ENCODE data around the gene PUSL1.
A peak's percentile ranks its signal among the peaks of the same experiment; 100 is the strongest.

PUSL1 gene

GRCh38 chr1:1325288-1326074, 17.1 kb downstream of the PUSL1 start:
- no peak for ATAC-seq

GRCh38 chr1:1326075-1326605, 17.7 kb downstream of the PUSL1 start:
- no peak for ATAC-seq

GRCh38 chr1:1327291-1327690, 18.9 kb downstream of the PUSL1 start:
- ATAC-seq: no peak

GRCh38 chr1:1328254-1328653, 19.9 kb downstream of the PUSL1 start:
- ATAC-seq: no peak

GRCh38 chr1:1329304-1330210, 21.2 kb downstream of the PUSL1 start:
- no peak for ATAC-seq

- no peak for ATAC-seq
These were observed 22.1 kb downstream of the PUSL1 start for GRCh38 chr1:1330366-1331067.

GRCh38 chr1:1331068-1331965, 22.9 kb downstream of the PUSL1 start, which contains the start of gene TAS1R3:
TAS1R3 (plus strand) TSS chr1:1331280; CDS start chr1:1331346, 66 bp downstream.
- ATAC-seq: no peak

GRCh38 chr1:1332031-1332755, 23.8 kb downstream of the PUSL1 start:
- no peak for ATAC-seq

- no peak for ATAC-seq
These were observed 24.5 kb downstream of the PUSL1 start for GRCh38 chr1:1332774-1333480.

- ATAC-seq: no peak
These were observed 25.3 kb downstream of the PUSL1 start for GRCh38 chr1:1333551-1334241.

- no peak for ATAC-seq
These were observed 26.4 kb downstream of the PUSL1 start for GRCh38 chr1:1334835-1335234.

- no peak for ATAC-seq
These were observed 26.9 kb downstream of the PUSL1 start for GRCh38 chr1:1335283-1335682.

- no peak for ATAC-seq
These were observed 27.4 kb downstream of the PUSL1 start for GRCh38 chr1:1335792-1336248.

- ATAC-seq: no peak
These were observed 28.0 kb downstream of the PUSL1 start for GRCh38 chr1:1336446-1336845.

- no peak for ATAC-seq
These were observed 28.8 kb downstream of the PUSL1 start for GRCh38 chr1:1336931-1337792.

- peak; percentile 46 to 59 for ATAC-seq
These were observed 29.4 kb downstream of the PUSL1 start for GRCh38 chr1:1337793-1338147.

GRCh38 chr1:1338278-1338677, 29.9 kb downstream of the PUSL1 start:
- ATAC-seq: no peak

GRCh38 chr1:1340185-1340584, 31.8 kb downstream of the PUSL1 start:
- ATAC-seq: no peak
